NCI-H1092 (cell line): ENCODE results near the gene GPC3.
"Not testable (repeated sequence)": the region's sequence is repeated elsewhere in the genome, so short reads cannot be mapped to it uniquely, and the experiment has no call there.

ENCODE experiments used
- DNase-seq: peaks from one replicate; lab custom pipeline; 2025; lab: John Stamatoyannopoulos, UW

GPC3 gene

GRCh38 chrX:133550665-133551485 lies 434.5 kb downstream of the GPC3 start:
- no peak for DNase-seq

GRCh38 chrX:133549295-133549933 lies 436.0 kb downstream of the GPC3 start:
- DNase-seq: no peak

DNA sequence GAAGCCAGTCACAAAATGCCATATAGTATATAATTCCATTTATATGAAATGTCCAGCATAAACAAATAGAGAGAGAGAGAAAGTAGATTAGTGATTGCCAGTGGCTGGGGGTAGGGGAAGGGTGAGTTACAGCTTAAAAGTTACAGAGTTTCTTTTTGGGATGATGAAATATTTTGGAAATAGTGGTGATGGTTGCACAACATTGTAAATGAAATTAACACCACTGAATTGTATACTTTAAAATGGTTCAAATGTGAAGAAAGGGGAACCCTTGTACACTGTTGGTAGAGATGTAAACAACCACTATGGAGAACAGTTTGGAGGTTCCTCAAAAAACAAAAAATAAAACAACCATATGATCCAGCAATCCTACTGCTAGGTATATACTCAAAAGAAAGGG lies 439.0 kb downstream of the GPC3 start:
- no peak for DNase-seq

DNA sequence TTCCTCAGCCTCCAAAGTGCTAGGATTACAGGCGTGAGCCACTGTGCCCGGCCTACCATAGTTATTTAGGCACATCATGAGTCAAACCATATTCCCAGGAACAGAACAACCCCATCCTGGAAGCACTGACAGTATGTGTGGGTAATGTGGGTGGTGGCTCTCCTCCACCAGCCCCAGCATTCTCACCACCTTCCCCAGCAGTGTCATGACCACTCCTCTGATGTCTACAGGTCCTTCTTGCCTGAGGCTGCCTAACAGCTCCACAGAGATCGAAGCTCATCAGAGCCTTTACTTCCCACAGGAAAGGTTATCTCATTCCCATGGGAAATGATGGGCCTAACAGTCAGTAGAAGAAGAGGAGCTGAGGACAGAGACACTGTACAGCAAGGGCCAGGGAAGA lies 440.6 kb downstream of the GPC3 start:
- no peak for DNase-seq

DNA sequence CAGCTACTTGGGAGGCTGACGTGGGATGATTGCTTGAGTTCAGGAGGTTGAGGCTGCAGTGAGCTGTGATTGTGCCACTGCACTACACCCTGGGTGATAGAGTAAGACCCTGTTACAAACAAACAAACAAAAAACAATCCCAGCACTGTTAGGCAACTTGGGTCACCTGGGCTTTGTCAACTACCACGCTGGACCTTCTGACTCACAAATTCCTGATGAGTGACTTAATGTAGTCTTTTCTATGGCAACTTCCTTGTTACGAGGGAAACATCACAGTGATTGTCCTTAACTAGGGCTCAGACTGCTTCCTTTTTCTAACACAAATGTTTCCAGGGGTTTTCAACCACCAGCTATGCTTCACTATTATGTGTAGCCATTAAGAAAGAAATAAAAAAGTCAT lies 441.3 kb downstream of the GPC3 start:
- DNase-seq: no peak

DNA sequence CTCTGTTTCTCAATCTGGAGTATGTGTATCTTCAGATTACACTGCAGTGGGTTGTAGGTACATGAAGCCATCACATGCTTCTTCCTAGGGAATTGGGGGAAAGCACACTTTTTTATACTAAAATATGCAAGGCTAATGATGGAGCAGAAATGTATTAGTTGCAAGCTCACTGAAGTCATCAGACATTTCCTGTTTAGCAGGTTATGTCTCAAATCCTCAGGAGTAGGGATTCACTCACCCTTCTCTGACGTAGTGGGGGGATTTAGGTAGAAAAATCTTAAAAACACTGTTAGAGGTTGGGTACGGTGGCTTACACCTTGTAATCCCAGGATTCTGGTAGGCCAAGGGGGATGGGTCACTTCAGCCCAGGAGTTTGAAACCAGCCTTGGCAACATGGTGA lies 441.7 kb downstream of the GPC3 start:
- DNase-seq: no peak

GRCh38 chrX:133542476-133542875 lies 442.9 kb downstream of the GPC3 start:
- no peak for DNase-seq

DNA sequence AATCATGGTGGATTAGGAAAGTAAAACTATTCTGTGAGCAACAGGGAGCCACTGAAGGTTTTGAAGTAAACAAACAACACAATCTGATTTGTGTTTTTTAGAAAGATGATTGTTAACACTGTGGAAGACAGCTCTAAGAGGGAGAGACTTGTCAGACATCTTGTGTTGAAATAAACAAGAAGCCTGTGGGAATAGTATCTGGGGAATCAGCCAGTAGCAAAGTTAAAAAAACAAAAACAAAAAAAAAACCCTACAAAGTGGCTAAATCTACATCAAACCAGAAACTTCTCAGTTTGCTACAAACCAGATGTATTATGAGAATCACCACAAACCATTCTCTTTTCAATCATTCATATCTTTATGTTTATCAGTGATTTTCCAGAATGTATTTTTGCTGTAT lies 444.4 kb downstream of the GPC3 start:
- no peak for DNase-seq

DNA sequence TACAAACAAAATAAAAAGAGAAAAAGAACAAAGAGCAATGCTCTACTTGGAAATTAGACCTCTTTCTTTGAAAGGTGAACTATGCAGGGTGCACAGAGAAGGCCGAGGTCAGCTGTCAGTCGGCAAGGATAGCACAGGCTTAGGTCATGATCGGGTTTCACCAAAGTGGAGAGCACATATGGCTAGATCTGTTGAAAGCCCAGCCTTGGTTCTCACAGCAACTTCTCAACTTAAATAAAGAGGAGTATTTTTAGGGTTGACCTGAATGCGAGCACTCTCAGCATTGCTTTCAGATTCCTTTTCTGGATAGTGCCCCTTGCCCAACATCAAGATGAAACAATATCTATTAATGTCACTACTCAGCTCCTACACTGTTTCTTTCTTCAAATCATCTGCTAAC lies 447.2 kb downstream of the GPC3 start:
- DNase-seq: no peak

DNA sequence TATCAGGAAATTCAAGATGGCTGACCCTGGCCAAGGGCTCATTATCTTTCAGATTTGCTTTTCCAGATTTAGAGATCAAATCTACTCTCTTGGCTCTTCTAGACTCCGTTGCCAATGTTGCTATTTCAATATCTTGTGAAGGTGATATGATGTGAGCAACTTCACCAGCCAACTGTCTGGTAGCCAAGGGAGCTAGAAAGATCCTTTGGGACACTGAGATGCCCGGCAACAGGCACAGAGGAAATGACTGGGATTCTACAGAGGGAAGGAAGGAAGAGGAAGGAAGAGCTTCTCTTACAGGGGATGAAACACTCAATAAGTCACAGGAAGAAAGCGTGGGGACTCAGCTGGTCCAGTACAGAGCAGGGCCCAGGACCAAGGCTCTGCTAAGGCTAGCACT lies 448.3 kb downstream of the GPC3 start:
- DNase-seq: no peak

- no peak for DNase-seq
Observed at GRCh38 chrX:133535066-133535465, 450.3 kb downstream of the GPC3 start.

DNA sequence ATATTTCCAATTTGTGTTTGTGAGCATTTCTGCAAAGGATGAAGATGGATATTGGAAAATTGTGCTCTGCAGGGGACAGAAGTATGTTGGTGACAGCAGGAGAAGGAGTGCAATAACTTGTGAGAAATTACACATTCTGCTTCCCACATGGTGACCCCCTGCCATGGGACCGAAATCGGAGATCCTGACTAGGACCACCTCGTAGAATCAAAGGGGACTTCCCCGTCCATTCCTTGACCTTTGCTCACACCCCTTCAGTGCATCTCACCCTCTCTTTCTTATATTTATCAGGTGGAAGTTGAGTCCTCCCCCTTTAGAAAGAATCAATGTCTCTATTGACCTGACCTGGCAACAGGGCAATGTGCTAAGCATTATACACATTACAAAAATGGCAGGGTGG lies 451.2 kb downstream of the GPC3 start:
- DNase-seq: no peak

DNA sequence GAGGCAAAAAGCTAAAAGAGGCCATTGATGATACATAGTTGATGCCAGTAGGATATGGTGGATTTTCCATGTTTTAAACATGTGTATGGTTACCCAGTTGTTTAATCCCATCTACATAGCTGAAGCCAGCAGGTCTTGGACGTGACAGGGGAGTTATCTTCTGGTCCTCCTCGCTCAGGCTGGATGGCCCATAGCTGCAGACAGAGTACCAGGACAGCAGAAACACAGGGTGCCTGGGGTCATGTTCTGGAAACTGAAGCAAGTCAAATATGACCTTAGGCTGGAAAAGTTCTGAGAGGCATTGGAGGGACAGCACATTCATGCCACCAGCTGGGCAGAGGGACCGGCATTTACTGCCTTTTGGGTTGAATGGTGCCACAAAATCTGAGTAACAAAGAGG lies 452.1 kb downstream of the GPC3 start:
- no peak for DNase-seq

DNA sequence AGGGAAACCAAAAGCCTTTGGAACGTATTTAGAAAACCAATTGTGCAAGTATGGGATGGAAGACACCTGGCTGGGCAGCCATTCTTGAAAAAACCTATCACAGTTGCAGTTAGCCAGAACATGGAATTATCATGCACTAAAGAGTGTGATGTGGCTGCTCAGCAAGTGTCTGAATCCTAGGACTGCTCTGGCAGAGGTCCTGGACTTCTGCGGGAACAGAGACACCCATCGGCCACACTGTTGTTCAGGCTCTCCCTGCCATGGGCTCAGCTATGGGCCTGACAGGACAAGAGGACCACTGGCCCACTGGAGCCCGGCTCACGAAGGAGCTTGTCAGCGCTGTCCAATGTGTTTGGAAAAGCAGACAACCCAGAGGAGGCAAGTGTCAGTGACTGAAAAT lies 454.4 kb downstream of the GPC3 start:
- DNase-seq: no peak

DNA sequence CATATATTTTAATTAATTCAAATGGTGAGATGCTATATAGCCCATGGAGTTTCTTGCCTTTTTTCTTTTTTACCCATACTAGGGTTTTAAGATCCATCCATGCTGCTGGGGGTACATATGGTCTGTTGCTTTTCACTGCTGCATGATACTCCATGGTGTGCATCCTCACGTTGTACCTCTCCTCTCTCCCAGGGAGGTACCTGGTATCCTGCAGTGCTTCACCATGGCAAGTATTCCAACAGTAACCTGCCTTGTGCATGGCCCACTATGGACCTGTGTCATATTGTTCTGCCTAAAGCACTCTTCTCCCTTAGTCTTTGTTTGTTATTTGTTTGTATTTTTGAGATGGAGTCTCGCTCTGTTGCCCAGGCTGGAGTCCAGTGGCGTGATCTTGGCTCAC lies 455.8 kb downstream of the GPC3 start:
- no peak for DNase-seq

- DNase-seq: no peak
Observed at GRCh38 chrX:133527825-133528224, 457.6 kb downstream of the GPC3 start.

GRCh38 chrX:133527415-133527814 lies 458.0 kb downstream of the GPC3 start:
- DNase-seq: no peak

- DNase-seq: not testable (repeated sequence)
Observed at GRCh38 chrX:133526773-133527172, 458.6 kb downstream of the GPC3 start.

DNA sequence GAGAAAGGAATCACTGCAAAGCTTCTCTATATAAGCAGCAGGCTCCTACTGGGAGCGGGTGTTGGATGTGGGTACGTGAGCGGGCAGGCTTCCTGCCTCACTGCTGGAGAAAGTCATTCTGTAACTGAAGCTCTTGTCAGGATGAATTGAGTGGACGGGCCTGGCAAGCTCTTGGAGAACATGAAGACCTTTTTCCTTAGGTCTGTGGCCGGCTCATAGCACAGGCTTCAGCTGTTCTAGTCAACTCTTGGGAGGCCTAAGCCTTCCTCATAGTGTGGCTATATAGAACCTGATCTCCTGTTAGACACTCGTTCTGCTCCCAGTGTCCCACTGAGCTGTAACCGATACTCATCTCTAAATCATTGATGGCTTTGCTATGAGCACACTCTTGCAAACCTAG lies 461.9 kb downstream of the GPC3 start:
- no peak for DNase-seq

DNA sequence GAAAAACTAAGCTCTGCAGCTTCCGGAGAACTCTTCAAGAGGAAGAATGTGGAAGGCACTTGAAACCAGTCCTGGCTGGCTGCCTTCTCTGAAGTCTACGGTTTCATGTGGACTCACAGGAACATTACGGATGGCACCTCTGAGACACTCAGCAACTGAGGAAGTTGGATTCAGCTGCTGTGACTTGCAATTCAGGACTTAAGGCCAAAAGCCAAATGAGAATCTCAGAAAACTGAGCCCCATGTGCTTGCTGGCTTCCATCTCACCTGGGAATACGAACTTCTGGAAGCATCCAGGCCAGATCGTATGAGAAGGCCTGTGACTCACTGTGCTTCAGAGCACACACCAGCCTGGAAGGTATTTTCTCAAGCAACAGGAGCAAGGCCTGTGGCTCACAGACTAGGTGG lies 462.3 kb downstream of the GPC3 start:
- no peak for DNase-seq

DNA sequence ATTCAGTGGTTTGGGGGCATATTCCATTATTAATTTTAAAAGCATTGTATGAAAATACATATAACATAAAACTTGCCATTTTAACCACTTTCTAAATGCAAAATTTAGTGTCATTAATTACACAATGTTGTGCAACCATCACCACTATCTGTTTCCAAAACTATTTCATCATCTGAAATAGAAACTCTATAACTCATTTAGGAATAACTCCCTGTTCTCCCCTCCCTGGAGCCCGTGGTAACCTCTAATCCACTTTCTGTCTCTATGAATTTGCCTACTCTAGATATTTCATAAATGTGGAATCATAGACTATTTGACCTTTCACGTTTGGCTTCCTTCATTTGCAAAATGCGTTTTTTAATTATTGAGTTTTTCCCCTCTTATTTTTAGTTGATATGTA lies 468.7 kb downstream of the GPC3 start:
- DNase-seq: no peak

DNA sequence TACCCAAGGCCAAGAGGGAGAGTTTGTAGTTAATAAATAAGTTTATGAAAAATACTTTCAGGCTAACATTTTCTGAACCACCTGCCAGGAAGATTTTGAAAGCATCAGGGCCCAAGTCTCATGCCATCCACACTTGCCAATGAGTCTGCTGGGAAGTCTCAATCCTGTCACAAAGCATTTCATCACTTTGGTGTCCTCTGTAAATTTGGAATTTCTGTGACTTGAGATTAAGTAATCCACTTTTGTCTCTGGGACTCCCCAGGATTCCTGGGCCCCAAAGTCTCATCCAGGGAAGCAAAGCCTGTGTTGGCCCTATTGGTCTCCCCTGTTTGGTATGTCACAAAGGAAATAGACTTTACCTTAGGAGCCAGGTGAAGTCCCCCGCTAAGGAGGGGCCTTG lies 470.9 kb downstream of the GPC3 start:
- no peak for DNase-seq

- no peak for DNase-seq
Observed at GRCh38 chrX:133513123-133513522, 472.3 kb downstream of the GPC3 start.

- no peak for DNase-seq
Observed at GRCh38 chrX:133511041-133511440, 474.4 kb downstream of the GPC3 start.
